CD14-positive monocyte (primary cell): Measurements from ENCODE around the gene ZNF689. TPM values are rescaled to one million over a fixed set of nuclear protein-coding genes. Genes with fewer than 3 reads are reported as not detected.

ENCODE experiments used
- DNase-seq, 3 donors: peaks; one replicate each; pipeline ENCODE4 v3.0.0-alpha.2; 2011 to 2022
- H2AFZ ChIP-seq: 2 replicates; pipeline ENCODE4 v1.6.0; 2012; ENCODE audit warnings: mild to moderate bottlenecking, low read depth, low read length, inconsistent platforms; ENCODE audit not compliant: insufficient read depth, poor library complexity, severe bottlenecking
- H3K27ac ChIP-seq, 2 donors: 1 replicate in 1 of 2; 2 replicates in 1 of 2; pipeline ENCODE4 v1.5.1; 2012 to 2013; ENCODE audit warnings: low read length in 2 of 2, control low read depth in 1 of 2, inconsistent platforms in 1 of 2, low read depth in 1 of 2, mild to moderate bottlenecking in 1 of 2
- H3K27me3 ChIP-seq, 2 donors: one replicate each; pipeline versions ENCODE4 v1.6.0 to v1.6.1; 2011 to 2013; ENCODE audit warnings: low read length in 2 of 2; ENCODE audit not compliant: control insufficient read depth in 2 of 2, insufficient read depth in 2 of 2
- H3K36me3 ChIP-seq, 2 donors: replicated peaks in 1 of 2; 1 replicate in 1 of 2; 2 replicates in 1 of 2; pipeline versions ENCODE4 v1.5.1 to v1.6.1; 2012 to 2013; ENCODE audit warnings: low read length in 2 of 2, control low read depth in 1 of 2, inconsistent platforms in 1 of 2, mild to moderate bottlenecking in 1 of 2; ENCODE audit not compliant: insufficient read depth in 2 of 2, control insufficient read depth in 1 of 2
- H3K4me1 ChIP-seq, 2 donors: 1 replicate in 1 of 2; 2 replicates in 1 of 2; pipeline versions ENCODE4 v1.5.1 to v1.6.1; 2012 to 2013; ENCODE audit warnings: low read length in 2 of 2, control low read depth in 1 of 2, inconsistent platforms in 1 of 2, mild to moderate bottlenecking in 1 of 2, moderate library complexity in 1 of 2; ENCODE audit not compliant: insufficient read depth in 2 of 2, control insufficient read depth in 1 of 2
- H3K4me2 ChIP-seq: replicated peaks from 2 replicates; pipeline ENCODE3; 2012; ENCODE audit warnings: low read length, moderate library complexity, mild to moderate bottlenecking; ENCODE audit not compliant: poor library complexity, severe bottlenecking; ENCODE audit errors: extremely low read depth
- H3K4me3 ChIP-seq, 3 experiments: fragments of 200-600 bp in 1 of 3; sonication (generic) in 1 of 3; replicated peaks in 1 of 3; 1 replicate in 2 of 3; 2 replicates in 1 of 3; pipeline ENCODE4 v1.5.1; 2011 to 2013; ENCODE audit warnings: low read length in 3 of 3, mild to moderate bottlenecking in 3 of 3, control low read depth in 2 of 3, low read depth in 2 of 3, inconsistent platforms in 1 of 3, moderate library complexity in 1 of 3
- H3K79me2 ChIP-seq: 2 replicates; pipeline ENCODE4 v1.6.0; 2012; ENCODE audit warnings: mild to moderate bottlenecking, control low read depth, inconsistent platforms, low read length, moderate library complexity; ENCODE audit not compliant: insufficient read depth
- H3K9ac ChIP-seq: 2 replicates; pipeline ENCODE4 v1.6.0; 2017; ENCODE audit warnings: low read length, mild to moderate bottlenecking; ENCODE audit not compliant: insufficient read depth, poor library complexity, severe bottlenecking
- H3K9me3 ChIP-seq, 2 donors: replicated peaks in 1 of 2; 1 replicate in 1 of 2; 2 replicates in 1 of 2; pipeline versions ENCODE4 v1.5.1 to v1.6.1; 2012 to 2013; ENCODE audit warnings: low read length in 2 of 2, control low read depth in 1 of 2; ENCODE audit not compliant: control insufficient read depth in 1 of 2, insufficient read depth in 1 of 2
- H4K20me1 ChIP-seq: 2 replicates; pipeline ENCODE4 v1.6.0; 2012; ENCODE audit warnings: mild to moderate bottlenecking, low read length, control low read depth, moderate library complexity; ENCODE audit not compliant: insufficient read depth
- H3K27ac Mint-ChIP-seq, 7 donors: one replicate each; pipeline ENCODE4 v1.8.0; 2020; ENCODE audit warnings: mild to moderate bottlenecking in 7 of 7, mixed read lengths in 7 of 7, moderate library complexity in 6 of 7, inconsistent platforms in 2 of 7
- H3K27me3 Mint-ChIP-seq, 3 donors: one replicate each; pipeline ENCODE4 v1.8.0; 2021 to 2022; ENCODE audit warnings: low read depth in 3 of 3, mild to moderate bottlenecking in 3 of 3, mixed read lengths in 3 of 3, moderate library complexity in 3 of 3, inconsistent platforms in 1 of 3
- H3K36me3 Mint-ChIP-seq, 2 donors: one replicate each; pipeline ENCODE4 v1.8.0; 2020; ENCODE audit warnings: mixed read lengths in 2 of 2, inconsistent platforms in 1 of 2, mild to moderate bottlenecking in 1 of 2
- H3K4me1 Mint-ChIP-seq: one replicate; pipeline ENCODE4 v1.8.0; 2020; ENCODE audit warnings: mild to moderate bottlenecking, mixed read lengths
- H3K4me3 Mint-ChIP-seq, 2 donors: one replicate each; pipeline ENCODE4 v1.8.0; 2020; ENCODE audit warnings: mild to moderate bottlenecking in 2 of 2, mixed read lengths in 2 of 2, moderate library complexity in 1 of 2
- H3K9me3 Mint-ChIP-seq, 7 donors: one replicate each; pipeline ENCODE4 v1.8.0; 2020 to 2022; ENCODE audit warnings: mixed read lengths in 7 of 7, mild to moderate bottlenecking in 6 of 7, moderate library complexity in 6 of 7, inconsistent platforms in 2 of 7
- WGBS: methylation state at CpG from one replicate; pipeline ENCODE4 v1.1.5; 2013; ENCODE audit warnings: missing lambda C conversion rate; ENCODE audit not compliant: insufficient coverage; 5-methylcytosine and 5-hydroxymethylcytosine counted together
- intact Hi-C, 2 donors: fragments of 100-400 bp; cut with micrococcal nuclease; formaldehyde crosslinking; loops; one replicate each; pipeline versions ENCODE4 v1.15.0 to v1.15.1; 2023
- polyA plus RNA-seq, 3 donors: library from polyadenylated mRNA; depleted of rRNA in 1 of 3; unstranded in 2 of 3; stranded (reverse) in 1 of 3; fragments of 300-500 nt in 2 of 3; fragments of >200 nt in 1 of 3; fragmentation: Illumina TruSeq in 2 of 3; gene quantifications; 1 replicate in 2 of 3; 2 replicates in 1 of 3; pipeline ENCODE4 v1.2.3, GENCODE V29; 2012 to 2021
- TF ChIP-seq, protein P1 (sequence below): fragments of 200-600 bp; IDR thresholded peaks from one replicate; pipeline ENCODE4 v1.8.0; 2022; ENCODE audit warnings: antibody characterized with exemption, mild to moderate bottlenecking

ZNF689 gene
- polyA plus RNA-seq, 3 donors = 4.1 to 11.2 (median 8.0) TPM

DNA sequence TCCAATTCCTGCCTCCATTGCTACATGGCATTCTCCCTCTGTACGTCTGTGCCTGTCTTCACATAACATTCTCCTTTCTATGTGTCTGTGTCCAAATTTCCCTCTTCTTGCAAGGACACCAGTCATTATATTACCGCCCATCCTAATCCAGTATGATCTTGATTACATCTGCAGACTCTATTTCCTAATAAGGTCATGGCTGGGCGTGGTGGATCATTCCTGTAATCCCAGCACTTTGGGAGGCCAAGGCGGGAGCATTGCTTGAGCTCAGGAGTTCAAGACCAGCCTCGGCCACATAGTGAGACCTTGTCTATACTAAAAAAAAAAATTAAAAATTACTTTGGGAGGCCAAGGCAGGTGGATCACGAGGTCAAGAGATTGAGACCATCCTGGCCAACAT is 35.5 kb upstream of the ZNF689 start:
- Mint-ChIP-seq H3K27me3 (peaks cover 0 to 6% (median 0%) of the 10 kb centered on the region in 3 donors), H3K9me3 (peaks cover 0 to 1% (median 0%) of the 10 kb centered on the region in 7 donors), H3K36me3 (no peaks in the 10 kb centered on the region), H3K27ac (no peak overlapping the region), H3K4me3 (no peak overlapping the region), H3K4me1 (peaks cover 13% of the 10 kb centered on the region)
- Histone ChIP-seq H3K27me3 (no peaks in the 10 kb centered on the region), H3K36me3 (no peaks in the 10 kb centered on the region), H3K79me2 (no peaks in the 10 kb centered on the region), H4K20me1 (no peaks in the 10 kb centered on the region), H3K9ac (no peak overlapping the region), H3K4me2 (no peak overlapping the region), H2AFZ (no peak overlapping the region), H3K9me3 (no peaks in the 10 kb centered on the region), H3K4me3 (no peak overlapping the region), H3K4me1 (peaks cover 10% of the 10 kb centered on the region in 2 donors), H3K27ac (no peak overlapping the region)
- DNase-seq = no peak
- TF ChIP-seq, protein P1, sequence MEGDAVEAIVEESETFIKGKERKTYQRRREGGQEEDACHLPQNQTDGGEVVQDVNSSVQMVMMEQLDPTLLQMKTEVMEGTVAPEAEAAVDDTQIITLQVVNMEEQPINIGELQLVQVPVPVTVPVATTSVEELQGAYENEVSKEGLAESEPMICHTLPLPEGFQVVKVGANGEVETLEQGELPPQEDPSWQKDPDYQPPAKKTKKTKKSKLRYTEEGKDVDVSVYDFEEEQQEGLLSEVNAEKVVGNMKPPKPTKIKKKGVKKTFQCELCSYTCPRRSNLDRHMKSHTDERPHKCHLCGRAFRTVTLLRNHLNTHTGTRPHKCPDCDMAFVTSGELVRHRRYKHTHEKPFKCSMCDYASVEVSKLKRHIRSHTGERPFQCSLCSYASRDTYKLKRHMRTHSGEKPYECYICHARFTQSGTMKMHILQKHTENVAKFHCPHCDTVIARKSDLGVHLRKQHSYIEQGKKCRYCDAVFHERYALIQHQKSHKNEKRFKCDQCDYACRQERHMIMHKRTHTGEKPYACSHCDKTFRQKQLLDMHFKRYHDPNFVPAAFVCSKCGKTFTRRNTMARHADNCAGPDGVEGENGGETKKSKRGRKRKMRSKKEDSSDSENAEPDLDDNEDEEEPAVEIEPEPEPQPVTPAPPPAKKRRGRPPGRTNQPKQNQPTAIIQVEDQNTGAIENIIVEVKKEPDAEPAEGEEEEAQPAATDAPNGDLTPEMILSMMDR = no peak
- intact Hi-C loops = no loop called here
- 75% methylated on average over 4 of the region's 6 CpGs for WGBS

DNA sequence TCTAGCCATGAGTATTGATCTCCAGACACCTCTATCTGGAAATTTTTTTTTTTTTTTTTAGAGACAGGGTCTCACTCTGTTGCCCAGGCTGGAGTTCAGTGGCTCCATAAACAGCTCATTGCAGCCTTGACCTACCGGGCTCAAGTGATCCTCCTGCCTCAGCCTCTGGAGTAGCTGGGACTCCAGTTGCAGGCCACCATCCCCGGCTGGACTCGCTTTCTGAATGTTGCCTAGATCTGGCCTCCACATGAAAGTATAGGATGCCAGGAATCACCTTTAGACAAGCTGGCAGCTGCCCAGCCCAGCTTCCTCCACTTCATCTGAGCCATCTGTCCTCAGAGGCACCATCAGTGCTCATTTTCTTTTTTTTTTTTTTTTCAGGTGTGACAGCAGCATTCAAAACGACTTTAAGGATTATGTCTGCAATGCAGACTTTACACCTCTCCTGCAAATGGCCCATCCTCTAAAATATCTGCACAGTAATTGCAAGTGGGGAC is 34.2 kb upstream of the ZNF689 start:
- Mint-ChIP-seq H3K4me3 (no peak overlapping the region), H3K27me3 (peaks cover 0 to 6% (median 3%) of the 10 kb centered on the region in 3 donors), H3K9me3 (peaks cover 0 to 1% (median 0%) of the 10 kb centered on the region in 7 donors), H3K36me3 (no peaks in the 10 kb centered on the region), H3K4me1 (peaks cover 4% of the 10 kb centered on the region), H3K27ac (no peak overlapping the region)
- TF ChIP-seq, protein P1 = no peak
- H3K4me3 ChIP-seq = no peak overlapping the region
- 94% methylated on average over 2 of the region's 4 CpGs for WGBS
- H3K27ac ChIP-seq = no peak overlapping the region
- H3K79me2 ChIP-seq = no peaks in the 10 kb centered on the region
- no peak overlapping the region for H3K4me2 ChIP-seq
- H3K9me3 ChIP-seq = no peaks in the 10 kb centered on the region
- no peaks in the 10 kb centered on the region for H3K27me3 ChIP-seq
- intact Hi-C loops = no loop called here
- no peak for DNase-seq
- H3K36me3 ChIP-seq = no peaks in the 10 kb centered on the region
- no peak overlapping the region for H2AFZ ChIP-seq
- H3K9ac ChIP-seq = no peak overlapping the region
- H3K4me1 ChIP-seq = peaks cover 1 to 2% of the 10 kb centered on the region in 2 donors
- H4K20me1 ChIP-seq = no peaks in the 10 kb centered on the region
